Gastrocnemius medialis (tissue), 4 donors: ENCODE results near the gene HADH. TPM values are rescaled to one million over a fixed set of nuclear protein-coding genes. Genes with fewer than 3 reads are reported as not detected.

Experiments used
- ATAC-seq, 2 donors: fragments of 150-250 bp; one replicate each; pipeline ENCODE4 v1.9.1; 2016
- DNase-seq, 2 donors: peaks; one replicate each; pipeline ENCODE4 v3.0.0-alpha.2; 2019
- H3K27ac ChIP-seq, 4 donors: fragments of 200-600 bp; sonication (generic); 1 replicate in 1 of 4; 2 replicates in 3 of 4; pipeline ENCODE4 v1.5.1; 2016 to 2018; ENCODE audit warnings: mild to moderate bottlenecking in 2 of 4, moderate library complexity in 1 of 4
- H3K27me3 ChIP-seq, 3 donors: fragments of 200-600 bp; sonication (generic) in 2 of 3; 1 replicate in 1 of 3; 2 replicates in 2 of 3; pipeline versions ENCODE4 v1.5.1 to v1.6.0; 2016 to 2019; ENCODE audit warnings: mild to moderate bottlenecking in 1 of 3, moderate library complexity in 1 of 3
- H3K36me3 ChIP-seq, 2 donors: fragments of 200-600 bp; sonication (generic) in 1 of 2; one replicate each; pipeline ENCODE4 v1.5.1; 2017 to 2018
- H3K4me1 ChIP-seq, 2 donors: fragments of 200-600 bp; sonication (generic) in 1 of 2; one replicate each; pipeline ENCODE4 v1.5.1; 2016 to 2017; ENCODE audit warnings: mild to moderate bottlenecking in 2 of 2
- H3K4me3 ChIP-seq, 4 donors: fragments of 200-600 bp; sonication (generic) in 3 of 4; 1 replicate in 1 of 4; 2 replicates in 3 of 4; pipeline ENCODE4 v1.5.1; 2016 to 2019; ENCODE audit warnings: mild to moderate bottlenecking in 2 of 4
- H3K9me3 ChIP-seq, 3 donors: fragments of 200-600 bp; sonication (generic) in 2 of 3; 1 replicate in 1 of 3; 2 replicates in 2 of 3; pipeline ENCODE4 v1.5.1; 2016 to 2019
- POLR2A ChIP-seq, 2 donors: fragments of 450-650 bp; IDR thresholded peaks; one replicate each; pipeline ENCODE4 v1.6.1; 2017; ENCODE audit warnings: antibody characterized with exemption in 2 of 2, mild to moderate bottlenecking in 2 of 2, moderate library complexity in 2 of 2
- in situ Hi-C, 4 donors: fragments of 200-750 bp; cut with MboI; loops; one replicate each; pipeline versions ENCODE4 v1.15.0 to v1.8.0; 2017; ENCODE audit warnings: low sequenced_read_pairs in 4 of 4
- intact Hi-C: fragments of 100-400 bp; cut with DNase I; formaldehyde crosslinking; loops from one replicate; pipeline ENCODE4 v1.15.1; 2023; ENCODE audit warnings: low total_unique reads
- total RNA-seq, 4 donors: library from RNA; depleted of rRNA; stranded (reverse); fragments of >200 nt; gene quantifications; one replicate each; pipeline versions ENCODE4 v1.1.0 to v1.2.3, GENCODE V29; 2016
- TF ChIP-seq, protein P1 (sequence below), 5 experiments: fragments of 450-650 bp in 3 of 5; fragments of 200-600 bp in 2 of 5; sonication (generic) in 2 of 5; IDR thresholded peaks in 4 of 5; conservative IDR thresholded peaks in 1 of 5; 1 replicate in 4 of 5; 2 replicates in 1 of 5; pipeline ENCODE4 v1.5.1; 2016 to 2019; ENCODE audit warnings: antibody characterized with exemption in 5 of 5, mild to moderate bottlenecking in 3 of 5, moderate library complexity in 3 of 5

The HADH gene
- total RNA-seq, 4 donors from 2014 or later, result 78.0 to 137 (median 105) TPM

DNA sequence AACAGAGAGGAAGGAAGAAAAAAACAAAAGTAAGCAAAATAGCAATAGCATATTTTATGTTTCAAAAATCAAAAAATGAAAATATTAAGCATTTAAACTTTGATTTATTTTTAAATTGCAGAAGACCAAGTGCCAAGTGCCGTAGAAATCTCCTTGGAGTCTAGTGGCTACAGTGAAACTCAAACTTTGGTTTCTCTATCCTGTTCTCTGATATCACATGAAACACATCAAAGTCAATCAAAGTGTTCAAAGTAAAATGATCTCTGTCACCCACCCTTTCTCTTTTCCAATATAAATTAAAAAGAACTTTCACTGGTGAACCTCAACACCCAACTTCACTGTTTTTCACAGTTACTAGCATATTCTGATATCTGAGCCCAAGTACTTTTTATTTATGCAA lies 81.1 kb downstream of the HADH start:
- intact Hi-C loops, result no loop called here
- no peaks in the 10 kb centered on the region for H3K36me3 ChIP-seq
- H3K27me3 ChIP-seq, result no peaks in the 10 kb centered on the region
- ATAC-seq (no peak), DNase-seq (no peak)
- no peak overlapping the region for H3K4me3 ChIP-seq
- no peaks in the 10 kb centered on the region for H3K4me1 ChIP-seq
- H3K27ac ChIP-seq, result no peak overlapping the region
- H3K9me3 ChIP-seq, result no peaks in the 10 kb centered on the region
- TF ChIP-seq POLR2A (IDR thresholded peaks at IDR 0.05), result no peak
- TF ChIP-seq, protein P1, sequence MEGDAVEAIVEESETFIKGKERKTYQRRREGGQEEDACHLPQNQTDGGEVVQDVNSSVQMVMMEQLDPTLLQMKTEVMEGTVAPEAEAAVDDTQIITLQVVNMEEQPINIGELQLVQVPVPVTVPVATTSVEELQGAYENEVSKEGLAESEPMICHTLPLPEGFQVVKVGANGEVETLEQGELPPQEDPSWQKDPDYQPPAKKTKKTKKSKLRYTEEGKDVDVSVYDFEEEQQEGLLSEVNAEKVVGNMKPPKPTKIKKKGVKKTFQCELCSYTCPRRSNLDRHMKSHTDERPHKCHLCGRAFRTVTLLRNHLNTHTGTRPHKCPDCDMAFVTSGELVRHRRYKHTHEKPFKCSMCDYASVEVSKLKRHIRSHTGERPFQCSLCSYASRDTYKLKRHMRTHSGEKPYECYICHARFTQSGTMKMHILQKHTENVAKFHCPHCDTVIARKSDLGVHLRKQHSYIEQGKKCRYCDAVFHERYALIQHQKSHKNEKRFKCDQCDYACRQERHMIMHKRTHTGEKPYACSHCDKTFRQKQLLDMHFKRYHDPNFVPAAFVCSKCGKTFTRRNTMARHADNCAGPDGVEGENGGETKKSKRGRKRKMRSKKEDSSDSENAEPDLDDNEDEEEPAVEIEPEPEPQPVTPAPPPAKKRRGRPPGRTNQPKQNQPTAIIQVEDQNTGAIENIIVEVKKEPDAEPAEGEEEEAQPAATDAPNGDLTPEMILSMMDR (IDR thresholded peaks at IDR 0.05 in 4 of 5, conservative IDR thresholded peaks at IDR 0.05 in 1 of 5), result no peak
- in situ Hi-C loops, result no loop called here

- Histone ChIP-seq H3K9me3 (no peaks in the 10 kb centered on the region), H3K27ac (no peak overlapping the region), H3K36me3 (no peaks in the 10 kb centered on the region), H3K27me3 (no peaks in the 10 kb centered on the region), H3K4me1 (no peaks in the 10 kb centered on the region), H3K4me3 (no peak overlapping the region)
- no peak for TF ChIP-seq POLR2A (IDR thresholded peaks at IDR 0.05)
- TF ChIP-seq, protein P1 (IDR thresholded peaks at IDR 0.05 in 4 of 5, conservative IDR thresholded peaks at IDR 0.05 in 1 of 5), result no peak
- in situ Hi-C loops, result no loop called here
- DNase-seq, result no peak
- intact Hi-C loops, result no loop called here
- no peak for ATAC-seq
Observed at GRCh38 chr4:108072300-108072699, 82.6 kb downstream of the HADH start.

DNA sequence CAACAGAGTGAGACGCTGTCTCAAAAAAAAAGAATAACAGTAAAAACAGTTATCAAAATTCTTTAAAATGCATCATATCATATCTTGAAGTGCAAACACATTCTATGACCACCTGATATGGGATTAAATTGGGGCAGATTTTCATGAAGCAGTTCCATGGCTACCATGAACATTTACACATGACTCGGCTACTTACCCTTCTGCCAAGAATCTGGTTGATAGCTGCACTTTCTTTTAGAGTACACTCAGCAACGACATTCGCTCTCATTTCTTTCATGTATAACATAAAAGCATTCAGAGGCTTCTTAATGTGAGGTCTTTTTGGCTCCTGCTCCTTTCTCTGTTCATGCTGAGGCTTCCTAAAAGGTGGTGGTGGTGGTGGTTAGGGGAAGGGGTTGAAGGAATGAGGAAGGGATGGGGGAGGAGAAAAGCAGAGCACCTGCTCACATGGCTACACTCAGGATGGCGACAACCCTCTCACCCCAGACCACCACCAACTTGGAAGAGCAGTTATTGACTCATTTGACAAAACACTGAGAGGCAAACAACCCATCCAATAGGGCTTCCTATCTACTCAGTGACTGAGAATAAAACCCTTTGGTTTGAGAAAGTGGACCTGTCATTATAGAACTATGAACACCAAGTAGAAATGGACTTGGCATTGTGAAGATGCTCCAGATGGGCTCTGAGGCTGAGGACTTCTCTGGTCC lies 88.5 kb downstream of the HADH start:
- no peak overlapping the region for H3K27ac ChIP-seq
- in situ Hi-C loops (no loop called here), intact Hi-C loops (no loop called here)
- H3K9me3 ChIP-seq, result no peaks in the 10 kb centered on the region
- ATAC-seq (no peak), DNase-seq (no peak)
- H3K27me3 ChIP-seq, result no peaks in the 10 kb centered on the region
- H3K36me3 ChIP-seq, result no peaks in the 10 kb centered on the region
- TF ChIP-seq, protein P1 (IDR thresholded peaks at IDR 0.05 in 4 of 5, conservative IDR thresholded peaks at IDR 0.05 in 1 of 5), result no peak
- TF ChIP-seq POLR2A (IDR thresholded peaks at IDR 0.05), result no peak
- no peaks in the 10 kb centered on the region for H3K4me1 ChIP-seq
- no peak overlapping the region for H3K4me3 ChIP-seq

GRCh38 chr4:108080747-108081146 lies 91.1 kb downstream of the HADH start:
- Histone ChIP-seq H3K4me3 (no peak overlapping the region), H3K27me3 (no peaks in the 10 kb centered on the region), H3K9me3 (no peaks in the 10 kb centered on the region), H3K4me1 (no peaks in the 10 kb centered on the region), H3K36me3 (no peaks in the 10 kb centered on the region), H3K27ac (no peak overlapping the region)
- TF ChIP-seq, protein P1 (IDR thresholded peaks at IDR 0.05 in 4 of 5, conservative IDR thresholded peaks at IDR 0.05 in 1 of 5), result no peak
- TF ChIP-seq POLR2A (IDR thresholded peaks at IDR 0.05), result no peak
- DNase-seq, result no peak
- no peak for ATAC-seq
- intact Hi-C loops, result no loop called here
- in situ Hi-C loops, result no loop called here

GRCh38 chr4:108081256-108081655 lies 91.6 kb downstream of the HADH start:
- Histone ChIP-seq H3K4me1 (no peaks in the 10 kb centered on the region), H3K36me3 (no peaks in the 10 kb centered on the region), H3K27ac (no peak overlapping the region), H3K27me3 (no peaks in the 10 kb centered on the region), H3K4me3 (no peak overlapping the region), H3K9me3 (no peaks in the 10 kb centered on the region)
- in situ Hi-C loops (no loop called here), intact Hi-C loops (no loop called here)
- DNase-seq (no peak), ATAC-seq (no peak)
- TF ChIP-seq, protein P1 (IDR thresholded peaks at IDR 0.05 in 4 of 5, conservative IDR thresholded peaks at IDR 0.05 in 1 of 5), result no peak
- no peak for TF ChIP-seq POLR2A (IDR thresholded peaks at IDR 0.05)
